ENCODE measurements around the gene FRMD7. TPM values are rescaled to one million over a fixed set of nuclear protein-coding genes. Genes with fewer than 3 reads are reported as not detected.

Gene FRMD7
- not detected in 2 replicates for total RNA-seq

GRCh38 chrX:132127743-132128142, at the start of gene FRMD7:
TSS of gene FRMD7 (minus strand) at chrX:132128020. CDS start at chrX:132127844, 176 bp downstream.

Other genes with a start within 250 kb of the FRMD7 start
- 10.1 and 11.3 TPM in 2 replicates for gene STK26, start 104.7 kb downstream of the FRMD7 start, total RNA-seq
- gene RAP2C, start 91.4 kb upstream of the FRMD7 start, total RNA-seq, result 60.6 and 61.1 TPM in 2 replicates